H1 (cell line): Measurements from ENCODE around the gene PRKN. TPM values are rescaled to one million over a fixed set of nuclear protein-coding genes. Genes with fewer than 3 reads are reported as not detected.

Source experiments
- CHD2 ChIP-seq: IDR thresholded peaks from 2 replicates; pipeline ENCODE4 v1.6.1; 2012; ENCODE audit warnings: low read length, improper control_type of control experiment
- RAD21 ChIP-seq, 2 experiments: IDR thresholded peaks in 1 of 2; conservative IDR thresholded peaks in 1 of 2; 2 replicates each; pipeline ENCODE4 v1.6.1; 2011; ENCODE audit warnings: low read depth in 2 of 2, low read length in 2 of 2, improper control_type of control experiment in 1 of 2, inconsistent platforms in 1 of 2, mild to moderate bottlenecking in 1 of 2, moderate library complexity in 1 of 2
- polyA plus RNA-seq, 7 experiments: library from polyadenylated mRNA; depleted of rRNA in 3 of 7; stranded (reverse) in 5 of 7; unstranded in 2 of 7; fragments of >200 nt in 5 of 7; fragments of 200-250 nt in 2 of 7; gene quantifications; 1 replicate in 5 of 7; 2 replicates in 1 of 7; 4 replicates in 1 of 7; pipeline versions ENCODE4 v1.2.1 to v1.2.3, GENCODE V29; 2011 to 2013; ENCODE audit warnings: missing spikeins in 2 of 7, mixed read lengths in 2 of 7
- total RNA-seq: library from RNA; stranded (reverse); fragmentation: NEBNext Ultra II Directional; extraction: Animal tissue kit (Norgen Biotek cat#: 25700); gene quantifications from 2 replicates; pipeline ENCODE4 v1.2.1, GENCODE V29; 2021
- TF ChIP-seq, protein P1 (sequence below): IDR thresholded peaks from 2 replicates; pipeline ENCODE4 v1.6.1; 2011; ENCODE audit warnings: low read depth, mild to moderate bottlenecking, low read length; ENCODE audit not compliant: insufficient read depth

Gene PRKN
- total and polyA plus RNA-seq, 2 of the 8 experiments (the other 6 are each of a cell fraction or from before 2014, with no cell fraction given), result 0.13 to 0.29 TPM

DNA sequence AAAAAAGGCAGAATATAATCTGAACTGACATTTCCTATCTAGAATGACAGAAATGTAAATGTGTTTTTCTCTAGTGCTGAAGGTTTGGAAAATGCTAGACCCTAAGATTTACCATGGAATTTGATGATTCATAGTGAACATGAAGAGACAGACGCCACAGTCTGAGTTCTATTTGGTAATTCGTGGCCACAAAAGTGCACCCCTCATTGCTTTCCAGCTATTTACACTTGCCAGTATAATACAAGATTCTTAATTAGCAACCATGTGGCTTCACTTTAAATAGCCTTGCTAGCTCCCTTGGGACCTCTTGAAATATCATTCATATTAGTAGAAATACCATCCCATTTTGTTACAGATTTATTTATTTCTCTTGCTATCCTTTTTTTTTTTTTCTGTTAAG, 636.8 kb downstream of the PRKN start (continued):
- TF ChIP-seq, protein P1, sequence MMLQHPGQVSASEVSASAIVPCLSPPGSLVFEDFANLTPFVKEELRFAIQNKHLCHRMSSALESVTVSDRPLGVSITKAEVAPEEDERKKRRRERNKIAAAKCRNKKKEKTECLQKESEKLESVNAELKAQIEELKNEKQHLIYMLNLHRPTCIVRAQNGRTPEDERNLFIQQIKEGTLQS, result no peak
- TF ChIP-seq CHD2 (no peak), RAD21 (IDR thresholded peaks at IDR 0.05 in 1 of 2, conservative IDR thresholded peaks at IDR 0.05 in 1 of 2; ENCODE audit: low read depth in 2 of 2, low read length in 2 of 2) (no peak)
